ENCODE results near the gene CSNK1G3. TPM values are rescaled to one million over a fixed set of nuclear protein-coding genes. Genes with fewer than 3 reads are reported as not detected.

CSNK1G3 gene
- total RNA-seq, 2 donors from 2014 or later: 18.4 to 50.2 TPM

GRCh38 chr5:123605822-123606221 lies 93.8 kb downstream of the CSNK1G3 start:
- TF ChIP-seq CTCF (IDR thresholded peaks at IDR 0.05): no peak
- Histone ChIP-seq H3K4me1 (ENCODE audit: control insufficient read depth in 1 of 2, low read depth in 2 of 2) (no peaks in the 10 kb centered on the region), H3K27me3 (replicated peaks; ENCODE audit: insufficient read depth) (no peaks in the 10 kb centered on the region), H3K36me3 (no peaks in the 10 kb centered on the region), H3K4me3 (no peak overlapping the region), H3K27ac (no peak overlapping the region), H3K9me3 (no peaks in the 10 kb centered on the region)
- DNase-seq (ENCODE audit: low spot score) (no peak), ATAC-seq (ENCODE audit: insufficient number of reproducible peaks, low FRiP score, low read depth) (no peak)

GRCh38 chr5:123610209-123610608 lies 98.2 kb downstream of the CSNK1G3 start:
- Histone ChIP-seq H3K9me3 (no peaks in the 10 kb centered on the region), H3K4me3 (no peak overlapping the region), H3K27me3 (replicated peaks; ENCODE audit: insufficient read depth) (no peaks in the 10 kb centered on the region), H3K4me1 (ENCODE audit: control insufficient read depth in 1 of 2, low read depth in 2 of 2) (no peaks in the 10 kb centered on the region), H3K27ac (peak overlapping the region in 1 of 2 donors; percentile 24), H3K36me3 (no peaks in the 10 kb centered on the region)
- ATAC-seq (ENCODE audit: insufficient number of reproducible peaks, low FRiP score, low read depth) (no peak), DNase-seq (ENCODE audit: low spot score) (no peak)
- TF ChIP-seq CTCF (IDR thresholded peaks at IDR 0.05): no peak

- Histone ChIP-seq H3K36me3 (no peaks in the 10 kb centered on the region), H3K27me3 (replicated peaks; ENCODE audit: insufficient read depth) (no peaks in the 10 kb centered on the region), H3K9me3 (no peaks in the 10 kb centered on the region), H3K4me1 (ENCODE audit: control insufficient read depth in 1 of 2, low read depth in 2 of 2) (no peaks in the 10 kb centered on the region), H3K4me3 (no peak overlapping the region), H3K27ac (no peak overlapping the region)
- ATAC-seq (ENCODE audit: insufficient number of reproducible peaks, low FRiP score, low read depth) (peak; percentile 76), DNase-seq (ENCODE audit: low spot score) (no peak)
- TF ChIP-seq CTCF (IDR thresholded peaks at IDR 0.05): peak; percentile 97
These were observed 98.9 kb downstream of the CSNK1G3 start for GRCh38 chr5:123610665-123611405.

- H3K9me3 ChIP-seq: no peaks in the 10 kb centered on the region
- H3K27ac ChIP-seq: no peak overlapping the region
- no peaks in the 10 kb centered on the region for H3K27me3 ChIP-seq (replicated peaks; ENCODE audit: insufficient read depth)
- H3K4me1 ChIP-seq (ENCODE audit: control insufficient read depth in 1 of 2, low read depth in 2 of 2): no peaks in the 10 kb centered on the region
- TF ChIP-seq CTCF (IDR thresholded peaks at IDR 0.05): no peak
- H3K36me3 ChIP-seq: no peaks in the 10 kb centered on the region
- H3K4me3 ChIP-seq: no peak overlapping the region
- ATAC-seq (ENCODE audit: insufficient number of reproducible peaks, low FRiP score, low read depth): no peak
- no peak for DNase-seq (ENCODE audit: low spot score)
These were observed 99.4 kb downstream of the CSNK1G3 start for GRCh38 chr5:123611406-123611709.

GRCh38 chr5:123617561-123617960 lies 105.6 kb downstream of the CSNK1G3 start:
- no peaks in the 10 kb centered on the region for H3K9me3 ChIP-seq
- H3K4me3 ChIP-seq: no peak overlapping the region
- ATAC-seq (ENCODE audit: insufficient number of reproducible peaks, low FRiP score, low read depth): no peak
- no peaks in the 10 kb centered on the region for H3K36me3 ChIP-seq
- H3K27ac ChIP-seq: no peak overlapping the region
- H3K27me3 ChIP-seq (replicated peaks; ENCODE audit: insufficient read depth): no peaks in the 10 kb centered on the region
- DNase-seq (ENCODE audit: low spot score): no peak
- no peak for TF ChIP-seq CTCF (IDR thresholded peaks at IDR 0.05)
- no peaks in the 10 kb centered on the region for H3K4me1 ChIP-seq (ENCODE audit: control insufficient read depth in 1 of 2, low read depth in 2 of 2)
